NCI-H446 (cell line): ENCODE data around the gene PACC1.
"Not testable (repeated sequence)": the region's sequence is repeated elsewhere in the genome, so short reads cannot be mapped to it uniquely, and the experiment has no call there.

Source experiments
- DNase-seq, 2 experiments: peaks; one replicate each; lab custom pipeline; 2025; lab: John Stamatoyannopoulos, UW

Gene PACC1

DNA sequence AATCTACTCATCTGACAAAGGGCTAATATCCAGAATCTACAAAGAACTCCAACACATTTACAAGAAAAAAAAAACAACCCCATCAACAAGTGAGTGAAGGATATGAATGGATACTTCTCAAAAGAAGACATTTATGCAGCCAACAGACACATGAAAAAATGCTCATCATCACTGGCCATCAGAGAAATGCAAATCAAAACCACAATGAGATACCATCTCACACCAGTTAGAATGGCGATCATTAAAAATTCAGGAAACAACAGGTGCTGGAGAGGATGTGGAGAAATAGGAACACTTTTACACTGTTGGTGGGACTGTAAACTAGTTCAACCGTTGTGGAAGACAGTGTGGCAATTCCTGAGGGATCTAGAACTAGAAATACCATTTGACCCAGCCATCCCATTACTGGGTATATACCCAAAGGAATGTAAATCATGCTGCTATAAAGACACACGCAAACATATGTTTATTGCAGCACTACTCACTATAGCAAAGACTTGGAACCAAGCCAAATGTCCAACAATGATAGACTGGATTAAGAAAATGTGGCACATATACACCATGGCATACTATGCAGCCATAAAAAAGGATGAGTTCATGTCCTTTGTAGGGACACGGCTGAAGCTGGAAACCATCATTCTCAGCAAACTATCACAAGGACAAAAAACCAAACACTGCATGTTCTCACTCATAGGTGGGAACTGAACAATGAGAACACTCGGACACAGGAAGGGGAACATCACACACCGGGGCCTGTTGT, 18.8 kb downstream of the PACC1 start:
- DNase-seq = not testable (repeated sequence)

DNA sequence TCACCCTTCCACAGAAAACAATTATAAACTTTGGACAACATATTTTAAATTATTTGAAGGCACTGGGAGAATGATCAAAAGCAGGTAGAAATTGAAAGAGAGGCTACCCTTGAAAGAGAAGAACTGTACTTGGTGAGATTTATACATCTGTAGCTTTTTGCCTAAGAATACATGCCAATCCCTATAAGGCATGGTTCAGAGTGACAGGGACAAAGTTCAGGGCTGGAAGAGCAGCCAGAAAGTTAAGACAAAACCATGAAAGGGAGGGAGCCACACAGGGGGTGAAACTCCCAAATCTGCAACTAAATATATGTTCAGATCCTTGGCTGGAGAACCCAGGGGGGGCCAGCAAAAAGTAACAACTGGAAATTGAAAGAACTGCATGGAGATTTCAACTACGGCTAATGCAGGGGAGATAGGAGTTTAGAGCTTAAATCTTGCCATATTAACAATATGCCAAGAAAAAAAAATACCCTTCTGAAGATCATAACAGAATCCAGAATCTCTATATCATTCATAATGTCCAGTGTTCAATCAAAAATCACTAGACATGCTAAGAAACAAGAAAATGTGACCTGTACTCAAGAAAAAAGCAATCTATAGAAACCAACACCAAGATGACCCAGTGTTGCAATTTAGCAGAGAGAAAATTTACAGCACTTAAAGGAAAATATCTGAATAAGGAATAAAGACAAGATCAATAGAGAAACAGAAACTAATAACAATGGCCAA, 25.5 kb downstream of the PACC1 start:
- DNase-seq = no peak

DNA sequence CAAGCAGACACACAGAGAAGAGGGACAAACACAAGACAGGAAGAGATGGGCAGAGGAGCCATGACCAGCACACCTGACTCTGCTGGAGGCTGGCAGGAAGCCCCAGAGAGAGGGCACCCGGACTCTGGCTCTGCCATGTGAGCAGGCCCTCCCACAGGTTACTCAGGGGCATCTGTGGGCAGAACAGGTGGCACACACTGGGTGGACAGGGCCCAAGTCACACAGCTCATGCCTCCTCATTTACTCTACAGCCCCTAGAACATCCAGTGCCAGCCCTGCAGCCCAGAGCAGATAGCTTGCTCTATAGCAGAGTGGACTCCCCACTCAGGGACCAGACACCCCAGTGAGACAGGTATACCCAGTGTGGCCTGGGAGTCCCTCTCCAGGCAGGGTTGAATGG, 28.7 kb downstream of the PACC1 start:
- no peak for DNase-seq

DNA sequence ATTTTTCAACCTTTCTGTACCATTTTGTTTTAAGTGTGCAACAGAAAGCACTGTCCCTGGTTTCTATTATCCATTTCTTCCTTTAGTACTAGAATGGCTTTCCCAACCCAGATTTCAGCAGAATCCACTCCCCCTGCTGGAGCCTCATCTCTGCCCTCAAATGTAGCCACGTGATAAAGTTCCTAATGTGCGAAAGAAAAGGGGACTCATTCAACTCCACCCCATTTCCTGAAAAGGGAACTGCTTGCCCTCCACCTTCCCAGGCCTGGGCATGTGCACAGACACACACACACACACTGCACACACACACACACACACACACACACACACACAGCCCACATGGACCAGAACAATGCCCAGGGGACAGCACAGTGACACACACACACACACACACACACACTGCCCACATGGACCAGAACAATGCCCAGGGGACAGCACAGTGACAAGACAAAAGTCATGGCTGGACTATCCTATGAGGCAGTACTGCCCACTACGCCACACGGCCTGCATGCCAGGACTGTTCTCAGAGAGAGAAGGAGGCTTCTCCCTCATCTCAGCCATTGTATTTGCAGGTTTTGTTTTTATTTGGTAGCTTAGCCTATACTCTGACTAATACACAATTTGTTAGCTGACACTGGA, 33.2 kb downstream of the PACC1 start:
- no peak for DNase-seq

DNA sequence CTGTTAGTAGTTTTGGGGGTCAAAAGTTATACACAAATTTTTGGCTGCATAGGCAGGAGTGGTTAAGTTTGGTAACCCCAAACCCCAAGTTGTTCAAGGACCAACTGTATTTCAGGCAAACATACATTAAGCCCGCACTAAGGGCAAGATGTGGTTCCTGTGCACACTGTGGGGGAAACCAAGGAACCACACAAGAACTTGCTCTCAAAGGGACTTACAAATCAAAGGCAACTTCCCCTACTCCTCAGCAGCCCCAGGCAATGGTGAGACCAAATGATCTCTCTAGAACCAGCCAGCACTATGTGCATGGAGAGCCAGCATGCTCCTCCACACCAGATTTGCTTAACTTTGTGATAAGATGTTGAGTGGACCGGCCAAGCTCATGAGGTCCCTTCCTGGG, 35.3 kb downstream of the PACC1 start:
- DNase-seq = no peak

DNA sequence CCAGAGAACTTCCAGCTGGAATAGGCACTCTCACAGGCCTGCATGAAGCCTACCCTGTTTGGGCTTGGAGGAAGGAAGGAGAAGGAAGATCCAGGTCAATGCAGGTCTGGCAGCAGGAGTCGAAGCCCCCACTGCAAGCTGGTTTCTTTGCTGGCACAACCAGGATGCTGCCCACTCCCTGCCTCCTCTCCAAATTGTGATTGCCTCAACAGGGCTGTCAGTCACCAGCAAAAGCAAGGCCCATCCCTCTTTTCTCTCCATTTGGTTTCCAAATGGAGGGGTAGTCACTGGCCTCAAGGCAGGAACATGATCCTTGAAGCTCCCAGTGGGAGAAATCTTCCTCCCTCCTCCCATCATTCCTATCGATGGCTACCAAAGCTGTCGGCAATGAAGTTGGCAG, 37.0 kb downstream of the PACC1 start:
- DNase-seq = no peak

DNA sequence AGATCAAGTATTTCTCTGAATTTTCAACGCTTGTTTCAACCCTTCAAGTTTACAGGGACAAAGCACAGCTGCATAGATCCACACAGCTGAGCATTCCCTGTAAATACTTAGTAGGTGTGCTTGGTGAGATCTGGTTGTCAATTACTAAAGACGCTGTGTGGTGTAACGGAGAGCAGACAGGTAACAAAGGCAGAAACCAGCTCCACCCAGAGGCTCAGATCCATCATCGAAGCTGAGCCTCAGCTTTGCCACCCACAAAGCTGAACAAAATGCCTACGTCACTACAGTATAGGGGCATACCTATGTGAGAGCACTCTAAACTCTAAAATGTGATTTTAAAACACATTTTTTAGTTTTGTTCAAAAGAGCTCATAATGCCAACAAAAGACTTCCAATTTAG, 38.7 kb downstream of the PACC1 start:
- no peak for DNase-seq

DNA sequence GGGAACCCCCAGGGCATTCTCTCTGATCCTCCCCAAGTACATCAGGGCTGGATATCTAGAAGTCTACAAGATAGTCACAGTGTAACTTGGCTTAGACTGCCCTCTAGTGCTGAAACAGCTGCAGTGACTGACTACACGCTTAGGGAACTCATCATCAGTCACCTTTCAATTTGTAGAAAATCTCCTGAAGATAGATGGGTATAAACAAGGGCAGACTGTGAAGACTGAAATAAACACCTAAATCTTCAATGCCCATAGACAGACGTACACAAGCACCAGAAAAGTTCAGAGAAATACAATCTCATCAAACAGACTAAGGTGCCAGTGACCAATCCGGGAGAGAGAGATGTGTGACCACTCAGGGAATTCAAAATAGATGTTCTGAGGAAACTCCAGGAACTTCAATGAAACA, 46.6 kb downstream of the PACC1 start:
- peak; percentile 35 to 82 for DNase-seq

DNA sequence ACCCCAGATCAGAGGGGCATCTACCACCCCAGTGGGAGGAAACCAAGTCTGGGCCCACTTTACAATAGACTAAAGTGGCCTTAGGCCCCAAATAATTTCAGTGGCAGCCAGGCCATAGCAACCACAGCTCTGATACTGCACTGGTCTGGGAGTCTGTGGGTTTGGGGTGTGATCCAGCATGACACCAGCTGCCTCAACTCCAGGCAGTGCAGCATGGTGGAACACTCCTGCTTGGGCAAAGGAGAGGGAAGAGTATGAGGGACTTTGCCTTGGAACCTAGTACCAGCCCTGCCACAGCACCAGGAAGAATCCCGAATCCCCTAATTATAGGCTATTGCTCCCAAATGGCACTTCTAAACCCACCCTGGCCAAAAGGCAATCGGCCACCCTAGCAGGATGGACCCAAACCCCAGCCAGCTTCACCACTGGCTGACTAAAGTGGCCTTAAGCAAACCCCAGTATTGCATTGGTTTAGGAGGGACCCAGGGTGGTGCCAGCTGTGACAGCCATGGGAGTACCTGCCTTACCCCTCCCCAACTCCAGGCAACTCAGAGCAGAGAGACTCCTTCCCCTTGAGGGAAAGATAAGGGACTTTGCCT, 47.1 kb downstream of the PACC1 start:
- no peak for DNase-seq

DNA sequence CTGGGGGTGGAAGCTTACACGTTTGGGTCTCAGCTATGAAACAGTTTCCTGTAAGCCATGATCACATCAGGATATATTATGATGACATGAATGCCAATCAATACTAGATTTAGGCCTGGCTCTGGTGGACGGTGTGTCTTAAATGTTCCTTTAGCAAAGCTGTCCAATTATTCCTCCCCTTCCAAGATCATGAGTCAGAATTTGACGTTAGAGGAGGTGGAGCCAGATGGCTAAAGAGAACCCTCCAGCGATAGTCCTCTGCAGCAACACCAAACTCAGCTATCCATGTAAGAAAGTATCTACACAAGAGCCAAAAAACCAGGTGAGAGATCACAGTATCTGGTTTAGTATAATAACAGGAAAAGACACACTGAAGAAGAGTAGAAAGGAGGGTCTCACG, 47.8 kb downstream of the PACC1 start:
- DNase-seq = no peak

DNA sequence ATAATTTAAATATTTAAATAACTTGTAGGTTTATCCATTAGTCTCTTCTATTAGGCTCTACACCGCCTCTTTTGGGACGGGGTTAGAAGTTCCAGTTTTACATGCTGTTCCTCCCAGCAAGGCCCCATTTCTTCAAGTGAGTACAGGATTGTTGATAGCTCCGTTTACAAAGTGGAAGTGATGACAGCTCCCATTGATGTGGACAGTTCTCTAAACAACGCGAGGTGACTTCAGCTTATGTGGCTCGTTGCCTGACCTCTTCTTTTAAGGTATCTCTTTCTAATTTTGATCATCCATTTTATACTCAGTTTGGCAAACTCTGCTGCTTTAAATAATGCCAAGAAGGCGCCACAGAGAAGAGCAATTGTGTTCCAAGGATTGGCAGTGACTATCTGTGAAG, 49.7 kb downstream of the PACC1 start:
- DNase-seq = no peak

DNA sequence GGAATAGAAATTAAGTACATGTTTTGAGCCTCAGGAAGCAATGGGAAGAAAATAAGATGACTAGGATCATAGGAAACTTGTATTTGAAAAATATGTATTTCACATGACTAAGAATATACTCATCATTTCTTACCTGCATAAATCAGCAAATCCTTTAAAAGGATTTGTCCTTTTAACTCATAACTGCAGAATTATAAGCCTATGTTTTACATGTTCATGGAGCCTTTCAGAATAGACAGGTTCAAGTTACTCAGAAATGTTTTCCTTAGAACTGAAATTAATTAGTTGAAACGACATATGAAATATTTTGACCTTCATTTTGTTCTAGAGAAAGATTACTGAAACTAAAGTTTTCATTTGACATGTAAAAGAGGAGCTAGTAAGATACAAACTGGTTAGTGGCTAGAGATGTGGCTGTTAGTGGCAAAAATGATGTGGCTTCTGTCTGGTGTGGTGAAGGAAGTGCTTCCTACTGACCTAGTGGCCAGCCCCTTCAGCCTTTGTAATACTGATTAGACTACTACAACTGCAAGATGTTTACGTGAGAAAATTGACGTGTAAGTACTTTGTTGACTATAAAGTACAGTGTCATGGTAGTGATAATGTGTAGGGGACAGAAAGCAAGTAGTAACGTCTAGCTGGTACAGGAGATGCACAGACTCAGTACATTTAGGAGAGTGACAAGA, 54.7 kb downstream of the PACC1 start:
- DNase-seq = no peak

DNA sequence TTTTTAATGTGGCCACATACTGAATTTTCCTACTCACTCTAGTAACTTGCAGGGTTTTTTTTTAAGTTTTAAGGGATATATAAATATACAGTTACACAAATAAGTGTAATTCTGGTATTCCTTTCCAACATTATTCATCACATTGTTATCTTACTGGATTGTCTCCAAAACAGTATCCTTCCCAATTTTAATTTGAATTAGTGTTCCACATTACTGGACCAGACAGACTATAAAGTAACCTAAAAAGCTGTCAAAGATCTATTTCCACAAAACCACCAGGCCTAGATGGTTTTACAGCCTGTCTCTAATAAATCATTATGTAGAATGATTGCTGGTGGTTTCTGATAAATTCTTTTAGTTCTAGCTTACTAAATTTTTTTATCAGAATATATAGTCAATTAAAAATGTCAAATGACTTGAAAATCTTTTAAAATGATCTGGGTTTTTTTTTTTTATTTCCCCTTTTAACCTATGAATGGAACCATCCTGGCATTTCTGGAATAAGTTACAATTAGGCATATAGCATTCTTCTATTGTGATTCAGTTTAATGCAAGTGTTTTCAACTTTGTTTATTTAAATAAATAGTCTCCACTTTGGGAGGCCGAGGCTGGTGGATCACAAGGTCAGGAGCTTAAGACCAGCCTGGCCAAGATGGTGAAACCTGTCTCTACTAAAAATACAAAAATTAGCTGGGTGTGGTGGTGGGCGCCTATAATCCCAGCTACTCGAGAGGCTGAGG, 59.3 kb downstream of the PACC1 start:
- DNase-seq = no peak

DNA sequence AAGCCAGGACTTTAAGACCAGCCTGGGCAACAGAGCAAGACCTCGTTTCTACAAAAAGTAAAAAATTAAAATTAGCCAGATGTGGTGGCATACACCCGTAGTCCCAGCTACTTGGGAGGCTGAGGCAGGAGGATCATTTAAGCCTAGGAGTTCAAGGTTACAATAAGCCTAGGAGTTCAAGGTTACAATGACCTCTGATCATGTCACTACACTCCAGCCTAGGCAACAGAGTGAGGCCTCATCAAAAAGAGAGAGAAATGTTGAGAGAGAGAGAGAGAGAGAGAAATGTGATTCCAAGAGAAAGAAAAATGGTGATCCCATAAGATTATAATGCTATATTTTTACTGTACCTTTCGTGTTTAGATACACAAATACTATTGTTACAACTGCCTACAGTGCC, 60.2 kb downstream of the PACC1 start:
- DNase-seq = no peak

DNA sequence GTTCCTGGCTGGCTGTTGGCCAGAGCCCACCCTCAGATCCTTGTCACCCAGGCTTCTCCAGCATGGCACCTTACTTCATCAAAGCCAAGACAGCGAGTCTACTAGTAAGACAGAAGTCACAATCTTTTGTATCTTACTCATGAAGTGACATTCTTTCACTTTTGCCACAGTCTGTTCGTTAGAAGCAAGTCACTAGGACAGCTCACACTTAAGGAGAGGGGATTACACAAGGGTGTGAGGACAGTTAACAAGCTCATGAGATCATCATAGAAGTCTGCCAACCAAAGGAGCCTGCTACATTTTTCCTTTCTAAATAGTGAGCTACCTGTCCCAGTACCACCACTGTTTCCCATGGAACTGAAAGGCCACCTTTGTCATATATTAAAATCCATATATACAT, 61.5 kb downstream of the PACC1 start:
- no peak for DNase-seq

DNA sequence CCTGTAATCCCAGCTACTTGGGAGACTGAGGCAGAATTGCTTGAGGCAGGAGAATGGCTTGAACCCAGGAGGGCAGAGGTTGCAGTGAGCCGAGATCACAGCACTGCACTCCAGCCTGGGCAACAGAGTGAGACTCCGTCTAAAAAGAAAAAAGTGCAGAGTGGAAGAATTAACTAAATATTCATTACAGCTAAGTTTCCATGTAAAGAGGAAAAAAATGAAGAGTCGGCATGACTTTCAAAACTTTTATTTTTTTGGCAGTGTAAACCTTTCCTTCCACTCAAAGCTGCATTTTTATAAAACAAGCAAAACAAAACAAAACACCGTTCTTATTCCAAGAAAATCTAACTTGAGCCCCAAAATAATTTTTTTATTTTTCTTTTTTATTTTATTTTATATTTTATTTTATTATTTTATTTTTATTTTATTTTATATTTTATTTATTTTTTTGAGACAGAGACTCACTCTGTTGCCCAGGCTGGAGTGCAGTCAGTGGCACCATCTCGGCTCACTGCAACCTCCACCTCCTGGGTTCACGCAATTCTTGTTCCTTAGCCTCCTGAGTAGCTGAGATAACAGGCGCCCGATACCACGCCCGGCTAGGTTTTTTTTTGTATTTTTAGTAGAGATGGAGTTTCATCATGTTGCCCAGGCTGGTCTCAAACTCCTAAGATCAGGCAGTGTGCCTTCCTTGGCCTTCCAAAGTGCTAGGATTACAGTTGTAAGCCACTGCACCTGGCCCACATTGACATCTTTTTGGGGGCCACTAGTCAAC, 62.9 kb downstream of the PACC1 start:
- no peak for DNase-seq

DNA sequence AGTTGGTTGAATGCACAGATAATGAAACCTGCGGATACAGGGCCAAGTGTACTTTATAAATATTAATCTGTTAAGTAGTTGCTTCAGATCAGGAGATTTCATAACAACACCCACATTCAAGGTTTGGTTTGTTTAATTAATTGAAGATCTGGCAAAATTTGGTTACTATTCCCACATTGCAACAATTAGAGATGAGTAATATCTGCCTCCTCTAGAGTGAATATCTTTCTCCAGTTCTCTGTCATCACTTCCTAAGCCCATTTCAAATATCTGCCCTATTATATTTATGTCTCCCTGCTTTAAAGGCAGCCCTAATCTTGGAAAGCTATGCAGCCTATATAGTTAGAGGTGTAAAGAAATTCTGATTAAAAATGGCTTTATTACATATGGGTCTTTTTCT, 68.1 kb downstream of the PACC1 start:
- DNase-seq = no peak

DNA sequence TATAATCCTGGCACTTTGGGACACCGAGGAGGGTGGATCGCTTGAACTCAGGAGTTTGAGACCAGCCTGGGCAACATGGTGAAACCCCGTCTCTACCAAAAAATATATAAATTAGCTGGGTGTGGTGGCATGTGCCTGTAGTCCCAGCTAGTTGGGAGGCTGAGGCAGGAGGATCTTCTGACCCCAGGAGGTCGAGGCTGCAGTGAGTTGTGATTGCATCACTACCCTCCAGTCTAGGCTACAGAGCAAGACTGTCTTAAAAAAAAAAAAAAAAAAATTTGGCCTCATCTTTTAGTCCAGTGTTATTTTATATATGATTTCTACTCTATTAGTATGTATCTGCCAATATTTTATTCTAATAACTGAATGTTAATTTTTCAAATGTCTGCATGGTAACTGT, 69.8 kb downstream of the PACC1 start:
- DNase-seq = no peak

DNA sequence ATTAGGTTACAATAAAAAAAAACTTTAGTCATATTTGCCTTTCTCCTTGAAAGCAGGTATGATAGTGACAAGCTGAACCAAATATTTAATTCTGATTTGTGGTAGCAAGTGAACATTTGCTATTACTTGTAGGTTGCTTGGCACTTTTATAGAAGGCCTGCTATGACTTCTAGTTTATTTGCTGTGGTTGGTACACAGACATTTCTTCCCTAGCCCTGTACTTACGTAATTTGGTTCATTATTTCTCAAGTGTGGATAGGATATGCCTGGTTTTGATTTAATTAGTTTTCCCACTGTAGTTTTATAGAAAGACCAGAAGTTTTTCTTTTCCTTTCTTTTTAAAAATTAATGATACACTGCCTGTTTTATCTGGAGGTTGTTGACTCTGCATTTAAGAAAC, 73.6 kb downstream of the PACC1 start:
- no peak for DNase-seq

DNA sequence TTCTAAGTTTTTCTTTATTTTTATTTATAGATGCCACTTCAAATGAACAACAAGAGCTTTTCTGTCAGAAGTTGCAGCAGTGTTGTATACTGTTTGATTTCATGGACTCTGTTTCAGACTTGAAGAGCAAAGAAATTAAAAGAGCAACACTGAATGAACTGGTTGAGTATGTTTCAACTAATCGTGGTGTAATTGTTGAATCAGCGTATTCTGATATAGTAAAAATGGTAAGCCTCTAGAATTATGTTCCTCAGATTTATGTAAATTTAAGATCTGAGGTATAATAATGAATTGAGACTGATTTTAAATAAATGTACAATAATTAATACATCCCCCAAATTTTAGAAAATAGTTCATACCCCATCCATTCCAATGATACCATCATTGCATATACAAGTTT, 85.6 kb downstream of the PACC1 start:
- no peak for DNase-seq

DNA sequence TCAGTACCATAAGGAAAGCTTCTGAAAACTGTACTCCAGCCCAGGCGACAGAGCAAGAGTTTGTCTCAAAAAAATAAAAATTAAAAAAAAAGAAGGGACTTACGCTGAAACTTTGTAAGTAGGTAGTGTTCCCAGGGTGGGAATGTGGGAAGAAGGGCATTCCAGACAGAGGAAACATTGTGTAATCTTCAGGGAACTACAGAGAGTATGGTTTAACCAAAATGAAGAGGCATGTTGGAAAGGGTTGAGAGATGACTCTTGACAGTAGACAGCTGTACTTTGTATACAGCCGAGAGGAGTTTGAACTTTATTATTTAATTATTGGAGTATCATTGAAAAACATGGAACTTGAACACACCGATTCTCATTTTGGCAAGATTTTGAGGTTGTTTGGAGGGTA, 86.4 kb downstream of the PACC1 start:
- no peak for DNase-seq
